GM10248 (cell line): ENCODE results near the gene CFL1.

ENCODE experiments used
- CTCF ChIA-PET: fragments of 300-600 bp; sonication (Branson Sonifier 250); formaldehyde crosslinking; extraction: SDS; loops from one replicate; lab custom pipeline; 2021; ENCODE audit warnings: antibody characterized with exemption; lab: Yijun Ruan, JAX
- POLR2A ChIA-PET: fragments of 350-650 bp; sonication (Branson Sonifier 250); formaldehyde crosslinking; extraction: SDS; loops from one replicate; lab custom pipeline; 2020; ENCODE audit warnings: antibody characterized with exemption; lab: Yijun Ruan, JAX
- DNase-seq: peaks from one replicate; pipeline ENCODE4 v3.0.0; 2012; ENCODE audit errors: extremely low spot score
- TF ChIP-seq, protein P1 (sequence below): IDR thresholded peaks from 2 replicates; pipeline ENCODE4 v1.5.1; 2012; ENCODE audit warnings: mild to moderate bottlenecking, low read depth; ENCODE audit errors: extremely low read depth, missing control alignments, control extremely low read depth

CFL1 gene

DNA sequence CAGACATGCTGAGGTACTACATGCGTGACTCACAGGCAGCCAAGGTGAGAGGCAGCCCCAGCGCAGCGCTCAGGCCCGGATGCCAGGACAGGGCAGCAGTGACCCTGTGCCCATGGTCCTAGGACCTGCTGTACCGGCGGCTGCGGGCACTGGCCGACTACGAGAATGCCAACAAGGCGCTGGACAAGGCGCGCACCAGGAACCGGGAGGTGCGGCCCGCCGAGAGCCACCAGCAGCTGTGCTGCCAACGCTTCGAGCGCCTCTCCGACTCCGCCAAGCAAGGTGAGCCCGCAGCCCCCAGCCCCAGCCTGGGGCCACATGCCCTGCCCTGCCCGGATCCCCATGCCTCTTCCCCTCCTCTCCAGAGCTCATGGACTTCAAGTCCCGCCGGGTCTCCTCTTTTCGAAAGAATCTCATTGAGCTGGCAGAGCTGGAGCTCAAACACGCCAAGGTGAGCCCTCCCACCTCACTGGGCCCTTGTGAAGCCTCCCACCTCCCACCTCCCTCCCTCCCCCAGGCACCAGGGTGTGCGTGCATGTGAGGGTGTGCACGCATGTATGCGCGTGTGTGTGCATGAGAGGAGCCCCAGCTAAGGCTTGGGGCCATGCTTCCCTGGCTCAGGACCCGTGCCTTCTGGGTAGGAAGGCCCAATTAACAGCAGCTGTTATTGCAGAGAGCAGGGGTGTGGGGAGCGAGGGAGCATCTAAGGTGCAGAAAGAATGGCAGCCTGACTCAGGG lies 5.3 kb downstream of the CFL1 start:
- ChIA-PET CTCF (interaction anchor here (1.3 to 5.1 kb wide), 5 partner anchors 9 to 226 kb away, joined by 3 to 29 read pairs (median 4); partner anchors contain the start of genes KAT5 and SNX32), POLR2A (interaction anchor here (0.6 to 1.8 kb wide), 7 partner anchors 19 to 735 kb away, joined by 3 to 12 read pairs (median 4); partner anchors contain the start of genes FIBP, KAT5, PCNX3 and SNX32)
- DNase-seq: no peak
- TF ChIP-seq, protein P1, sequence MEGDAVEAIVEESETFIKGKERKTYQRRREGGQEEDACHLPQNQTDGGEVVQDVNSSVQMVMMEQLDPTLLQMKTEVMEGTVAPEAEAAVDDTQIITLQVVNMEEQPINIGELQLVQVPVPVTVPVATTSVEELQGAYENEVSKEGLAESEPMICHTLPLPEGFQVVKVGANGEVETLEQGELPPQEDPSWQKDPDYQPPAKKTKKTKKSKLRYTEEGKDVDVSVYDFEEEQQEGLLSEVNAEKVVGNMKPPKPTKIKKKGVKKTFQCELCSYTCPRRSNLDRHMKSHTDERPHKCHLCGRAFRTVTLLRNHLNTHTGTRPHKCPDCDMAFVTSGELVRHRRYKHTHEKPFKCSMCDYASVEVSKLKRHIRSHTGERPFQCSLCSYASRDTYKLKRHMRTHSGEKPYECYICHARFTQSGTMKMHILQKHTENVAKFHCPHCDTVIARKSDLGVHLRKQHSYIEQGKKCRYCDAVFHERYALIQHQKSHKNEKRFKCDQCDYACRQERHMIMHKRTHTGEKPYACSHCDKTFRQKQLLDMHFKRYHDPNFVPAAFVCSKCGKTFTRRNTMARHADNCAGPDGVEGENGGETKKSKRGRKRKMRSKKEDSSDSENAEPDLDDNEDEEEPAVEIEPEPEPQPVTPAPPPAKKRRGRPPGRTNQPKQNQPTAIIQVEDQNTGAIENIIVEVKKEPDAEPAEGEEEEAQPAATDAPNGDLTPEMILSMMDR: no peak

DNA sequence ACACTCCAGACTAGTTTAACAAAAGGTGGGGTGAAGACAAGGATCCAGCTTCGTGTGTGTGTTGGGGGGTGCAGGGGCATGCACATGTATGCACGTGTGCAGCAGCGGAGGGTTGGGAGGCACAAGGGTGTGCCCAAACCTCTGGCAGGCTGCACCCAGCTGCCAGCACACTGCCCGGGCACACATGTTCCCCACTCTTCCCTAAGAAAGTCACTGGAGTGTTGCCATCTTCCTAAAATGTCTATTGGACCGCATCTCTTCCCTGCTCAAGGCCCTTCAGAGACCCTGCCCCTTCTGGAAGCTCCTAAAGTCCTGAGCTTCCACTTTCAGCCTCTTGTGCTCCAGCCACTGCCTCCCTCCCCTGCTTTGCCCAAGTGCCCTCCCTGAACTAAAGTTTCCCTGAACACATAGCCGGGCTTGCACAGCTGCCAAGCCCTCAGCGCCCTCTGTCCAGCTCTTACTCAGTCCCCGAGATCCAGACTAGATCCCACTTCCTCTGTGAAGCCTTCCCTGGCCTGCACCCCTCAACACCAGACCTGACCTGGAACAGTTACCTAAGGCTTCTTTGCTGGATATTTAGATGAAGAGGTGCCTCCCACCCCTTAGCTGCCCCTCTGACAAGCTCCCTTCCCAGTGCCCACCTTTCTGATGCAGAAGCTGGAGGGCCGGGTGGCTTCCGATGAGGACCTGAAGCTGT lies 6.0 kb downstream of the CFL1 start:
- ChIA-PET CTCF (interaction anchor here (0.9 to 5.1 kb wide), 16 partner anchors 8 to 225 kb away, joined by 3 to 29 read pairs (median 4); partner anchors contain the start of genes CCDC85B, FIBP, KAT5 and MUS81), POLR2A (interaction anchor here (0.7 to 1.8 kb wide), 8 partner anchors 8 to 735 kb away, joined by 3 to 12 read pairs (median 4); partner anchors contain the start of genes FIBP, KAT5, MUS81 and PCNX3)
- no peak for DNase-seq
- TF ChIP-seq, protein P1: no peak

DNA sequence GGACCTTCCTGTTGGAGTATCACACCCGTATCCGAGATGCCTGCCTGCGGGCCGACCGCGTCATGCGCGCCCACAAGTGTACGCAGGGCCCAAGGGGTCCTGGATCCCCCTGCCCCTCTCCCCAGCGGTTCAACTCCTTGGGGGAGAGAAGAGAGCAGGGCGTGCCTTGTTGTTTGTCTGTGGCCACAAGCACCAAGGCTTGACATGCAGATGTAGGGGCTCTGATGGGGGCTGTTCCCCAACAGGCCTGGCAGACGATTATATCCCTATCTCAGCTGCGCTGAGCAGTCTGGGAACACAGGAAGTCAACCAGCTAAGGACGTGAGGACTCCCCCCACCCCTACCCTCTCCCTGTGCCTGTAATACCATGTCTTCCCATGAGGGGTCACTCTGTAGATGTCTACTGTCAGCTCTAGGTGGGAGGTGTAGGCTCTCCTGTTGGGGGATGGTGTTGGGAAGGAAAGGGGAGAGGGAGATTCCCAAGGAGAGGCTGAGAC lies 6.8 kb downstream of the CFL1 start:
- ChIA-PET POLR2A (interaction anchor here (0.7 to 1.6 kb wide), 6 partner anchors 9 to 734 kb away, joined by 3 to 7 read pairs (median 4); partner anchors contain the start of genes KAT5, MUS81, RELA and SNX32), CTCF (interaction anchor here (0.9 to 5.1 kb wide), 15 partner anchors 7 to 195 kb away, joined by 3 to 29 read pairs (median 6); partner anchors contain the start of genes CCDC85B, FIBP, KAT5 and MUS81)
- TF ChIP-seq, protein P1: no peak
- DNase-seq: no peak

DNA sequence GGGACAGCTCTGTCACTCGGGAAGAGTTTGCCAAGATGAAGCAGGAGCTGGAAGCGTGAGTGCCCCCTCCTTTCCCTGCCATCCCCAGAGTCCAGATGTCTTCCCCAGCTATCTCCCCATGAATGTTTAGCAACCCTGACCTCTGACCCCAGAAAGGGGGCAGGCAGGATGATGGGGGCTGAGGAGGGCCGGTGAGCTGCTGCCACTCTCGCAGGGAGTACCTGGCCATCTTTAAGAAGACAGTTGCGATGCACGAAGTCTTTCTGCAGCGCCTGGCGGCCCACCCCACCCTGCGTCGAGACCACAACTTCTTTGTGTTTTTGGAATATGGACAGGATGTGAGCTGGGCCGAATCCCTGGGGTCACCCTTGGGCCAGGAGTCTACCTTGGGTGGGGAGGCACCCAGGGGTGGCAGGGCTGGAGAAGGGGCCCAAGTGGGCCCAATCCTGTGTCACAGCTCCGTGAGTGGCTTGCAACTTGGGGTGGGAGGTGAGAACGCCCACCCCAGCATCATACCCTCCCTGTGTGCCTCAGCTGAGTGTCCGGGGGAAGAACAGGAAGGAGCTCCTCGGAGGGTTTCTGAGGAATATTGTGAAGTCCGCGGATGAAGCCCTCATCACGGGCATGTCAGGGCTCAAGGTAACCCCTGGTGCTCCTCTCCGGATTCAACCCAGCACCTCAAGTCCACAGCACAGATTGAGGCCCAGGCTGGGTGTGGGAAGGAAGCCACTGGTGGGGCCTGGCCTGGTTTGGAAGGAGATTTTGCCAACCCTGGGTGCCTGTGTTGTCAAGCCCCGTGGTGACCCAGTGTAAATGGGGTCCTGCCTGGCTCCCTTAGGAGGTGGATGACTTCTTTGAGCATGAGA lies 7.5 kb downstream of the CFL1 start:
- TF ChIP-seq, protein P1: no peak
- POLR2A ChIA-PET: interaction anchor here (0.6 to 1.6 kb wide), 3 partner anchors 9 to 48 kb away, joined by 3 to 6 read pairs (median 5); partner anchors contain the start of gene MUS81
- no peak for DNase-seq
- CTCF ChIA-PET: interaction anchor here (1.2 to 5.1 kb wide), 13 partner anchors 9 to 225 kb away, joined by 3 to 29 read pairs (median 6); partner anchors contain the start of genes CCDC85B, FIBP, KAT5 and MUS81

DNA sequence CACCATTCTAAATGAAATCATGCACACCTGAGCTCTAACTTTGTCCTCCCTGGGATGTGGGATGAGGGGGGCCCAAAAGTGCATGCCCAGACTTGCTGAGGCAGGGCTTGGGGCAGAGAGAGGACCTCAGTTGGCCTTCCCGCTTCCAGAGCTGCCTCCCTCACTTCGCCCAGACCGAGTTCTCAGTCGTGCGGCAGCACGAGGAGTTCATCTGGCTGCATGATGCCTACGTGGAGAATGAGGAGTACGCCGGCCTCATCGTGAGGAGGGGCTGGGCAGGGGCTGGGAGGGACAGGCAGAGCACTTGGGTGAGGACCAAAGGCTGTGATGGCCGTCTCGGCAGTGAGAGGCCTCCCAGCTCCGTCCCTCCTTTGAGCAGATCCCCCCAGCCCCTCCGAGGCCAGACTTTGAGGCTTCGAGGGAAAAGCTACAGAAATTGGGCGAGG lies 8.2 kb downstream of the CFL1 start:
- DNase-seq: no peak
- CTCF ChIA-PET: interaction anchor here (1.2 to 5.1 kb wide), 6 partner anchors 10 to 224 kb away, joined by 5 to 29 read pairs (median 8); partner anchors contain the start of genes FIBP and MUS81
- TF ChIP-seq, protein P1: no peak
- POLR2A ChIA-PET: interaction anchor here (0.6 to 1.7 kb wide), 4 partner anchors 9 to 47 kb away, joined by 3 to 5 read pairs (median 3); no protein-coding TSS in a partner anchor
